T47D (cell line): Measurements from ENCODE around the gene NDC80.
A peak's percentile ranks its signal among the peaks of the same experiment; 100 is the strongest.
"Not testable (repeated sequence)": the region's sequence is repeated elsewhere in the genome, so short reads cannot be mapped to it uniquely, and the experiment has no call there.

Experiments
- DNase-seq, 2 experiments: peaks; one replicate each; pipeline versions ENCODE4 v3.0.0 to v3.0.0-alpha.2; 2011 to 2012; ENCODE audit warnings: low read depth in 1 of 2, low spot score in 1 of 2
- JUND ChIP-seq: IDR thresholded peaks from 2 replicates; pipeline ENCODE4 v1.6.1; 2012; ENCODE audit warnings: low read depth
- in situ Hi-C: cut with HindIII; loops from 2 replicates; pipeline ENCODE4 v1.10.0; 2016; ENCODE audit warnings: low sequenced_read_pairs, low pct_unique_long_range_greater_than_20kb

The NDC80 gene

GRCh38 chr18:2571200-2572170 lies at the start of gene NDC80, which contains the start of gene METTL4:
Gene NDC80 (plus strand): TSS chr18:2571557. CDS start chr18:2572986, 1,429 bp downstream.
Gene METTL4 (minus strand): TSS chr18:2571505. CDS start chr18:2567216, 4,289 bp downstream.
- in situ Hi-C loops, result no loop called here
- peak; percentile 23 to 87 for DNase-seq
- no peak for TF ChIP-seq JUND

GRCh38 chr18:2522112-2522511 lies 49.2 kb upstream of the NDC80 start:
- DNase-seq, result no peak
- TF ChIP-seq JUND, result no peak
- in situ Hi-C loops, result no loop called here

- in situ Hi-C loops, DNase-seq: not testable (repeated sequence)
Observed at GRCh38 chr18:2524794-2525198, 46.6 kb upstream of the NDC80 start.

- TF ChIP-seq JUND, result no peak
- in situ Hi-C loops, result no loop called here
- DNase-seq, result no peak
Observed at GRCh38 chr18:2526329-2526728, 45.0 kb upstream of the NDC80 start.

- peak; percentile 90 for TF ChIP-seq JUND
- in situ Hi-C loops, result no loop called here
- DNase-seq, result peak in 1 of 2 experiments; percentile 89
Observed at GRCh38 chr18:2529154-2529553, 42.2 kb upstream of the NDC80 start.

- TF ChIP-seq JUND, result no peak
- in situ Hi-C loops, result no loop called here
- DNase-seq, result no peak
Observed at GRCh38 chr18:2531751-2532150, 39.6 kb upstream of the NDC80 start.

- no peak for DNase-seq
- TF ChIP-seq JUND, result no peak
- in situ Hi-C loops, result no loop called here
Observed at GRCh38 chr18:2532797-2533196, 38.6 kb upstream of the NDC80 start.

- TF ChIP-seq JUND, result no peak
- no peak for DNase-seq
- in situ Hi-C loops, result no loop called here
Observed at GRCh38 chr18:2534906-2535305, 36.5 kb upstream of the NDC80 start.

GRCh38 chr18:2535419-2535910 lies 35.9 kb upstream of the NDC80 start:
- DNase-seq, result no peak
- in situ Hi-C loops, result no loop called here
- TF ChIP-seq JUND, result no peak

- no peak for TF ChIP-seq JUND
- in situ Hi-C loops, result no loop called here
Observed at GRCh38 chr18:2536063-2536462, 35.3 kb upstream of the NDC80 start.

GRCh38 chr18:2536493-2536892 lies 34.9 kb upstream of the NDC80 start:
- DNase-seq, result peak in 1 of 2 experiments; percentile 47
- in situ Hi-C loops, result no loop called here
- TF ChIP-seq JUND, result no peak

More at GRCh38 chr18:2536063-2536462, 35.3 kb upstream of the NDC80 start:
- no peak for DNase-seq

- TF ChIP-seq JUND, result no peak
- in situ Hi-C loops, result no loop called here
- no peak for DNase-seq
Observed at GRCh38 chr18:2537296-2537695, 34.1 kb upstream of the NDC80 start.

GRCh38 chr18:2538236-2538635 lies 33.1 kb upstream of the NDC80 start:
- no peak for DNase-seq
- in situ Hi-C loops, result no loop called here
- no peak for TF ChIP-seq JUND
